Measurements from ENCODE around the gene SNORC. TPM values are rescaled to one million over a fixed set of nuclear protein-coding genes. Genes with fewer than 3 reads are reported as not detected.

SNORC gene
- total RNA-seq, 1 donor from 2014 or later = 2.8 TPM

Other genes starting within 250 kb of the SNORC start
- gene EFHD1, start 236.7 kb upstream of the SNORC start, total RNA-seq = 2.7 and 4.3 TPM in 2 replicates
- gene GIGYF2, start 172.9 kb upstream of the SNORC start, total RNA-seq = 72.3 and 74.1 TPM in 2 replicates
- gene KCNJ13, start 93.7 kb upstream of the SNORC start, total RNA-seq = 0.89 and 1.0 TPM in 2 replicates
- gene NGEF, start 143.0 kb downstream of the SNORC start, total RNA-seq = 0.71 and 1.2 TPM in 2 replicates
- gene NEU2, start 162.4 kb downstream of the SNORC start, total RNA-seq = not detected in 2 replicates
- gene INPP5D, start 190.1 kb downstream of the SNORC start, total RNA-seq = 5.3 and 9.0 TPM in 2 replicates

Data from progenitor cell of endocrine pancreas (in vitro differentiated cells).